ENCODE results near the gene PDHA1. TPM values are rescaled to one million over a fixed set of nuclear protein-coding genes. Genes with fewer than 3 reads are reported as not detected.

PDHA1 gene
- total and polyA plus RNA-seq, 2 experiments from 2014 or later = 77.3 to 257 TPM

DNA sequence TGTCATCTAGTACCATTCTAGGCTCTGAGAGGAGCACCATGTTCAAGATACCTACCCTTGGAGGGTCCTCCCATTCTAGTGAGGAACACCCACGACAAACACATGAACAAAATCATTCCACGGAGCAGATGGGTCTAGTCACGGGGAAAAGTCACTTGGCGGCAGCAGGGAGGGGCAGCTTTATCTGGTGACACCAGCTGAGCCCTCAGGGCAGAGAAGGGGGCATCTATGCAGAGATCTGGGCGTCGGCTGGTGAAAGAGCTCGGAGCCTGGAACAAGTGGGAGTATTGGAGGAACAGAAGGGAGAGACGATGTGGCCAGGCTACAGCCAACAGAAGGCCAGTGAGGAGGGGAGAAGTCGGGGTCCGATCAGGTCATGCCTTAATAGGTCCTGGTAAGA is 11.9 kb upstream of the PDHA1 start:
- no peaks in the 10 kb centered on the region for H4K20me1 ChIP-seq (replicated peaks; ENCODE audit: insufficient read depth)
- no peaks in the 10 kb centered on the region for H3K9me2 ChIP-seq (ENCODE audit: insufficient read depth)
- H3K4me3 ChIP-seq = no peak overlapping the region
- Mint-ChIP-seq H3K9me3 (peaks cover 33% of the 10 kb centered on the region), H3K4me1 (peaks cover 3% of the 10 kb centered on the region), H3K4me3 (no peak overlapping the region), H3K36me3 (ENCODE audit: low read depth) (peaks cover 8% of the 10 kb centered on the region; the same call in 2 of the 3 replicates), H3K27me3 (ENCODE audit: insufficient read depth, low read depth, poor library complexity) (peaks cover 2% of the 10 kb centered on the region), H3K27ac (no peak overlapping the region; the same call in 1 of the 2 replicates)
- H3K27me3 ChIP-seq (ENCODE audit: insufficient read depth) = no peaks in the 10 kb centered on the region
- no peak overlapping the region for H3K4me2 ChIP-seq
- H3K4me1 ChIP-seq (ENCODE audit: insufficient read depth) = no peaks in the 10 kb centered on the region
- H3K27ac ChIP-seq (ENCODE audit: low read depth) = no peak overlapping the region
- TF ChIP-seq, protein P1, sequence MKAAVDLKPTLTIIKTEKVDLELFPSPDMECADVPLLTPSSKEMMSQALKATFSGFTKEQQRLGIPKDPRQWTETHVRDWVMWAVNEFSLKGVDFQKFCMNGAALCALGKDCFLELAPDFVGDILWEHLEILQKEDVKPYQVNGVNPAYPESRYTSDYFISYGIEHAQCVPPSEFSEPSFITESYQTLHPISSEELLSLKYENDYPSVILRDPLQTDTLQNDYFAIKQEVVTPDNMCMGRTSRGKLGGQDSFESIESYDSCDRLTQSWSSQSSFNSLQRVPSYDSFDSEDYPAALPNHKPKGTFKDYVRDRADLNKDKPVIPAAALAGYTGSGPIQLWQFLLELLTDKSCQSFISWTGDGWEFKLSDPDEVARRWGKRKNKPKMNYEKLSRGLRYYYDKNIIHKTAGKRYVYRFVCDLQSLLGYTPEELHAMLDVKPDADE (IDR thresholded peaks at IDR 0.05) = no peak
- TF ChIP-seq, protein P2, sequence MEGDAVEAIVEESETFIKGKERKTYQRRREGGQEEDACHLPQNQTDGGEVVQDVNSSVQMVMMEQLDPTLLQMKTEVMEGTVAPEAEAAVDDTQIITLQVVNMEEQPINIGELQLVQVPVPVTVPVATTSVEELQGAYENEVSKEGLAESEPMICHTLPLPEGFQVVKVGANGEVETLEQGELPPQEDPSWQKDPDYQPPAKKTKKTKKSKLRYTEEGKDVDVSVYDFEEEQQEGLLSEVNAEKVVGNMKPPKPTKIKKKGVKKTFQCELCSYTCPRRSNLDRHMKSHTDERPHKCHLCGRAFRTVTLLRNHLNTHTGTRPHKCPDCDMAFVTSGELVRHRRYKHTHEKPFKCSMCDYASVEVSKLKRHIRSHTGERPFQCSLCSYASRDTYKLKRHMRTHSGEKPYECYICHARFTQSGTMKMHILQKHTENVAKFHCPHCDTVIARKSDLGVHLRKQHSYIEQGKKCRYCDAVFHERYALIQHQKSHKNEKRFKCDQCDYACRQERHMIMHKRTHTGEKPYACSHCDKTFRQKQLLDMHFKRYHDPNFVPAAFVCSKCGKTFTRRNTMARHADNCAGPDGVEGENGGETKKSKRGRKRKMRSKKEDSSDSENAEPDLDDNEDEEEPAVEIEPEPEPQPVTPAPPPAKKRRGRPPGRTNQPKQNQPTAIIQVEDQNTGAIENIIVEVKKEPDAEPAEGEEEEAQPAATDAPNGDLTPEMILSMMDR (conservative IDR thresholded peaks at IDR 0.05; ENCODE audit: low read depth in 2 of 2) = no peak
- no peak for TF ChIP-seq ZNF114 (CRISPR knock-in tag; IDR thresholded peaks at IDR 0.05)
- TF ChIP-seq, protein P3, sequence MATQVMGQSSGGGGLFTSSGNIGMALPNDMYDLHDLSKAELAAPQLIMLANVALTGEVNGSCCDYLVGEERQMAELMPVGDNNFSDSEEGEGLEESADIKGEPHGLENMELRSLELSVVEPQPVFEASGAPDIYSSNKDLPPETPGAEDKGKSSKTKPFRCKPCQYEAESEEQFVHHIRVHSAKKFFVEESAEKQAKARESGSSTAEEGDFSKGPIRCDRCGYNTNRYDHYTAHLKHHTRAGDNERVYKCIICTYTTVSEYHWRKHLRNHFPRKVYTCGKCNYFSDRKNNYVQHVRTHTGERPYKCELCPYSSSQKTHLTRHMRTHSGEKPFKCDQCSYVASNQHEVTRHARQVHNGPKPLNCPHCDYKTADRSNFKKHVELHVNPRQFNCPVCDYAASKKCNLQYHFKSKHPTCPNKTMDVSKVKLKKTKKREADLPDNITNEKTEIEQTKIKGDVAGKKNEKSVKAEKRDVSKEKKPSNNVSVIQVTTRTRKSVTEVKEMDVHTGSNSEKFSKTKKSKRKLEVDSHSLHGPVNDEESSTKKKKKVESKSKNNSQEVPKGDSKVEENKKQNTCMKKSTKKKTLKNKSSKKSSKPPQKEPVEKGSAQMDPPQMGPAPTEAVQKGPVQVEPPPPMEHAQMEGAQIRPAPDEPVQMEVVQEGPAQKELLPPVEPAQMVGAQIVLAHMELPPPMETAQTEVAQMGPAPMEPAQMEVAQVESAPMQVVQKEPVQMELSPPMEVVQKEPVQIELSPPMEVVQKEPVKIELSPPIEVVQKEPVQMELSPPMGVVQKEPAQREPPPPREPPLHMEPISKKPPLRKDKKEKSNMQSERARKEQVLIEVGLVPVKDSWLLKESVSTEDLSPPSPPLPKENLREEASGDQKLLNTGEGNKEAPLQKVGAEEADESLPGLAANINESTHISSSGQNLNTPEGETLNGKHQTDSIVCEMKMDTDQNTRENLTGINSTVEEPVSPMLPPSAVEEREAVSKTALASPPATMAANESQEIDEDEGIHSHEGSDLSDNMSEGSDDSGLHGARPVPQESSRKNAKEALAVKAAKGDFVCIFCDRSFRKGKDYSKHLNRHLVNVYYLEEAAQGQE (IDR thresholded peaks at IDR 0.05; ENCODE audit: unreplicated experiment) = no peak
- TF ChIP-seq POLR2AphosphoS5 (IDR thresholded peaks at IDR 0.05; ENCODE audit: low read depth) = no peak
- TF ChIP-seq ZNF331 (CRISPR knock-in tag; IDR thresholded peaks at IDR 0.05; ENCODE audit: low read depth) = no peak
- TF ChIP-seq STAT1 (IDR thresholded peaks at IDR 0.05; ENCODE audit: unreplicated experiment) = no peak
- no peak for TF ChIP-seq EZH2phosphoT487 (IDR thresholded peaks at IDR 0.05; ENCODE audit: unreplicated experiment)
- H3K79me2 ChIP-seq (replicated peaks; ENCODE audit: insufficient read depth) = no peaks in the 10 kb centered on the region
- no peaks in the 10 kb centered on the region for H3F3A ChIP-seq (replicated peaks; ENCODE audit: low read depth)
- H2AFZ ChIP-seq = no peak overlapping the region
- ATAC-seq (no peak), DNase-seq (ENCODE audit: low spot score) (no peak)
- no peaks in the 10 kb centered on the region for H3K36me3 ChIP-seq (ENCODE audit: insufficient read depth)

DNA sequence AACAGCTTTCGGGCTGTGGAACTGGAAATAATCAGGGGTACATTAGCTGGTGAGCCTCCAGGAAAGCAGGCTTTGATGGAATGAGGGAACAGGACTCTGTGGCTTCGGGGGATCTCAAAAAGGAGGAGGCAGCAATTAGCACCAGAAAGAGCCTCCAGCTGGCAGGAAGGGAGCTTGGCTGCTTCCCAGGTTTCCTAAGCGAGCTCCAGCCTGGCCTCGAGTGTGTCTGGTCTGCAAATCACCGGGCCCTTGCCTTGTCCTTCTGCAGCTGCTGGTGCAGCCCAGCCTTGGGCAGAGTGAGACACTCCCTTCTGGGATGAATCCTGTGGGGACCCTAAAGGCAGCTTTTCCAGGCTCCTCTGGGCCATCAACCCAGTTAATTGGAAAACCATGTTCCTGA is 10.7 kb upstream of the PDHA1 start:
- peak; percentile 68 for ATAC-seq
- Mint-ChIP-seq H3K27me3 (ENCODE audit: insufficient read depth, low read depth, poor library complexity) (peaks cover 2% of the 10 kb centered on the region), H3K36me3 (ENCODE audit: low read depth) (peaks cover 8% of the 10 kb centered on the region; the same call in 2 of the 3 replicates), H3K27ac (no peak overlapping the region), H3K4me3 (no peak overlapping the region), H3K4me1 (peaks cover 3% of the 10 kb centered on the region), H3K9me3 (peaks cover 33% of the 10 kb centered on the region)
- H3K4me1 ChIP-seq (ENCODE audit: insufficient read depth) = no peaks in the 10 kb centered on the region
- H3K79me2 ChIP-seq (replicated peaks; ENCODE audit: insufficient read depth) = no peaks in the 10 kb centered on the region
- no peaks in the 10 kb centered on the region for H3K9me2 ChIP-seq (ENCODE audit: insufficient read depth)
- H4K20me1 ChIP-seq (replicated peaks; ENCODE audit: insufficient read depth) = no peaks in the 10 kb centered on the region
- H3K36me3 ChIP-seq (ENCODE audit: insufficient read depth) = no peaks in the 10 kb centered on the region
- H2AFZ ChIP-seq = peak overlapping the region; percentile 59; the same call in 1 of the 2 replicates
- no peak overlapping the region for H3K4me3 ChIP-seq
- H3K27ac ChIP-seq (ENCODE audit: low read depth) = no peak overlapping the region
- H3F3A ChIP-seq (replicated peaks; ENCODE audit: low read depth) = no peaks in the 10 kb centered on the region
- no peaks in the 10 kb centered on the region for H3K27me3 ChIP-seq (ENCODE audit: insufficient read depth)
- no peak overlapping the region for H3K4me2 ChIP-seq
- peak; percentile 33 for DNase-seq (ENCODE audit: low spot score)
- no peak for TF ChIP-seq NANOG (IDR thresholded peaks at IDR 0.05; ENCODE audit: borderline replicate concordance)
- TF ChIP-seq POLR2AphosphoS5 (IDR thresholded peaks at IDR 0.05; ENCODE audit: low read depth) = no peak
- no peak for TF ChIP-seq EZH2 (IDR thresholded peaks at IDR 0.05; ENCODE audit: low read depth, unreplicated experiment)
- TF ChIP-seq, protein P3 (IDR thresholded peaks at IDR 0.05; ENCODE audit: unreplicated experiment) = no peak

Measured in GM23338 (cell line).